ENCODE data around the gene DPEP2NB. TPM values are rescaled to one million over a fixed set of nuclear protein-coding genes. Genes with fewer than 3 reads are reported as not detected.

The DPEP2NB gene
- total and polyA plus RNA-seq, 10 of the 15 experiments (the other 5 are each of a cell fraction or from before 2014, with no cell fraction given): not detected

- H3K79me2 ChIP-seq (ENCODE audit: control insufficient read depth, insufficient read depth, low read length): peaks cover 20% of the 10 kb centered on the region
- no peaks in the 10 kb centered on the region for H3K27me3 ChIP-seq (replicated peaks in 1 of 2; ENCODE audit: control insufficient read depth in 2 of 2, insufficient read depth in 2 of 2, low read length in 1 of 2)
- SMC1A ChIA-PET (ENCODE audit: uncharacterized antibody, unreplicated experiment): interaction anchor here (0.8 to 2.8 kb wide), 9 partner anchors 12 to 149 kb away, joined by 3 to 10 read pairs (median 3); partner anchors contain the start of genes DDX28 and DUS2
- H3K27ac ChIP-seq (ENCODE audit: control insufficient read depth, insufficient read depth): peak overlapping the region; percentile 34; the same call in 1 of the 2 replicates
- ATAC-seq (no peak), DNase-seq (ENCODE audit: low read depth, low spot score) (no peak), FAIRE-seq (no peak)
- WGBS (ENCODE audit: insufficient coverage, insufficient replicate concordance, low lambda C conversion rate, missing lambda C conversion rate): 68% methylated on average over 11 of the region's 11 CpGs
- intact Hi-C loops (cut with micrococcal nuclease; ENCODE audit: unreplicated experiment) (no loop called here), in situ Hi-C loops (cut with MboI) (no loop called here)
- no TSS peak for BruUV-seq (replicated peaks)
- H3K9me3 ChIP-seq (replicated peaks; ENCODE audit: control insufficient read depth, insufficient read depth, low read length): no peaks in the 10 kb centered on the region
- H3K9ac ChIP-seq (ENCODE audit: control insufficient read depth, insufficient read depth, low read length): peak overlapping the region; percentile 89
- CTCF ChIA-PET: interaction anchor here (0.6 to 3.7 kb wide), 9 partner anchors 25 to 445 kb away, joined by 3 to 22 read pairs (median 4); no protein-coding TSS in a partner anchor
- H2AFZ ChIP-seq (ENCODE audit: control insufficient read depth, low read depth, low read length): no peak overlapping the region
- H3K4me2 ChIP-seq (ENCODE audit: control insufficient read depth, insufficient read depth): peak overlapping the region; percentile 76
- TF ChIP-seq BCL11A (IDR thresholded peaks at IDR 0.05; ENCODE audit: low read depth, low read length) (no peak), KAT2A (conservative IDR thresholded peaks at IDR 0.05; ENCODE audit: control insufficient read depth, low read depth, low read length) (no peak), E2F8 (IDR thresholded peaks at IDR 0.05; ENCODE audit: low read depth, partially characterized antibody) (no peak), ZNF274 (IDR thresholded peaks at IDR 0.05; ENCODE audit: insufficient read depth, insufficient read length) (no peak), BCLAF1 (IDR thresholded peaks at IDR 0.05) (no peak), BCL3 (IDR thresholded peaks at IDR 0.05; ENCODE audit: borderline replicate concordance, insufficient read depth, low read depth, low read length, poor library complexity, severe bottlenecking) (no peak), SUZ12 (IDR thresholded peaks at IDR 0.05; ENCODE audit: unreplicated experiment) (no peak), ATF7 (IDR thresholded peaks at IDR 0.05; ENCODE audit: low read depth) (no peak), CBFB (IDR thresholded peaks at IDR 0.05; ENCODE audit: low read depth) (no peak), ZNF207 (IDR thresholded peaks at IDR 0.05; ENCODE audit: borderline replicate concordance) (no peak), ZBED1 (IDR thresholded peaks at IDR 0.05; ENCODE audit: borderline replicate concordance) (no peak)
- H3K36me3 ChIP-seq (ENCODE audit: control insufficient read depth in 2 of 2, insufficient read depth in 2 of 2, low read length in 1 of 2): peaks cover 2 to 4% of the 10 kb centered on the region in 2 experiments; a peak in 2 of 4 replicates
- no peaks in the 10 kb centered on the region for H4K20me1 ChIP-seq (ENCODE audit: control insufficient read depth, insufficient read depth)
- peaks cover 21% of the 10 kb centered on the region for H3K4me1 ChIP-seq (ENCODE audit: control insufficient read depth, insufficient read depth, low read length)
- POLR2A ChIA-PET: interaction anchor here (0.6 to 2.8 kb wide), 9 partner anchors 10 to 278 kb away, joined by 3 to 16 read pairs (median 3); partner anchors contain the start of gene PSMB10
- RAD21 ChIA-PET (ENCODE audit: unreplicated experiment): interaction anchor here (0.8 to 2.4 kb wide), 9 partner anchors 19 to 75 kb away, joined by 3 to 9 read pairs (median 4); partner anchors contain the start of genes DDX28 and DUS2
- peak overlapping the region; percentile 58; the same call in 1 of the 2 replicates for H3K4me3 ChIP-seq
These were observed 49.8 kb downstream of the DPEP2NB start for GRCh38 chr16:67965668-67966548.

All from GM12878 (cell line).